SU-DHL-6 (cell line): ENCODE measurements around the gene ZFAND3.

Experiments
- CTCF ChIP-seq: fragments of 200-600 bp; sonication (generic); IDR thresholded peaks from one replicate; pipeline ENCODE4 v1.5.1; 2017; ENCODE audit warnings: antibody characterized with exemption, mild to moderate bottlenecking, low read length, moderate library complexity; ENCODE audit not compliant: insufficient read depth, poor library complexity, severe bottlenecking
- EZH2phosphoT487 ChIP-seq: fragments of 200-600 bp; sonication (generic), shearing (Covaris generic); conservative IDR thresholded peaks from 2 replicates; pipeline ENCODE4 v1.6.1; 2018; ENCODE audit warnings: mild to moderate bottlenecking, antibody characterized with exemption, low read length, moderate library complexity, mixed read lengths

GRCh38 chr6:38150021-38150420, 330.5 kb downstream of the ZFAND3 start:
- TF ChIP-seq CTCF (no peak), EZH2phosphoT487 (no peak)
